ENCODE data around the gene TCF19.

- TF ChIP-seq CTCF (IDR thresholded peaks at IDR 0.05), result no peak
- no peak for TF ChIP-seq REST (IDR thresholded peaks at IDR 0.05)
Measured at GRCh38 chr6:31156641-31157040, 1.7 kb upstream of the TCF19 start.

Measured in A549 (cell line).